NCI-H345 treated with DMSO at 0.1 percent for 48 hours (cell line): Measurements from ENCODE around the gene ATP6V0B.

Experiments
- DNase-seq: peaks from one replicate; lab custom pipeline; 2025; ENCODE audit not compliant: unreplicated experiment; lab: John Stamatoyannopoulos, UW

ATP6V0B gene

DNA sequence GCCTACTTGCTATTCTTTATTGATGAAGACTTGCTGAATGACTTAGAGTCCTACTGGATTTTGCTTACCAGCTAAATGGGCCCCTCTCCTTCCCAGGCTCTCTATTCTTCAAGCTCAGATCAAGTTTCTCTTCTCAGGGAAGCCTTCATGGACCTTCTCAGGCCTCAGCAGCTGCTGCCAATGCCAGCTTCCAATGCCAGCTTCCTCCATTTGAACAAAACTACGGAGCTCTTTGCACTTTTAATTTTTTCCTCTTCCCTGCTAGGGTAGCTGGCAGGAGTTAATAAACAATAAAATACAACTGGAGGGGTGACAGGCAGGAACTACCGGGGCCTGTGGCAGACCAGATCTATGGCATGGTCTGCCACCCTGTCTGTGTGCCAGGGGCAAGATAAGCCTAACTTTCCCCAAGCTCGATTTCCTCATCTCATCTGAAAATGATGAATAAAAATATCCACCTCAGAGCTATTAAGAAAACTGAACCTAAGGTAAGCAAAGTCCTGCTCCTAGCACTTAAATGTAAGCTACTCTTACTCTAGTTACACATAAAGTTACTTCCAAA lies 29.0 kb upstream of the ATP6V0B start:
- DNase-seq, result no peak

DNA sequence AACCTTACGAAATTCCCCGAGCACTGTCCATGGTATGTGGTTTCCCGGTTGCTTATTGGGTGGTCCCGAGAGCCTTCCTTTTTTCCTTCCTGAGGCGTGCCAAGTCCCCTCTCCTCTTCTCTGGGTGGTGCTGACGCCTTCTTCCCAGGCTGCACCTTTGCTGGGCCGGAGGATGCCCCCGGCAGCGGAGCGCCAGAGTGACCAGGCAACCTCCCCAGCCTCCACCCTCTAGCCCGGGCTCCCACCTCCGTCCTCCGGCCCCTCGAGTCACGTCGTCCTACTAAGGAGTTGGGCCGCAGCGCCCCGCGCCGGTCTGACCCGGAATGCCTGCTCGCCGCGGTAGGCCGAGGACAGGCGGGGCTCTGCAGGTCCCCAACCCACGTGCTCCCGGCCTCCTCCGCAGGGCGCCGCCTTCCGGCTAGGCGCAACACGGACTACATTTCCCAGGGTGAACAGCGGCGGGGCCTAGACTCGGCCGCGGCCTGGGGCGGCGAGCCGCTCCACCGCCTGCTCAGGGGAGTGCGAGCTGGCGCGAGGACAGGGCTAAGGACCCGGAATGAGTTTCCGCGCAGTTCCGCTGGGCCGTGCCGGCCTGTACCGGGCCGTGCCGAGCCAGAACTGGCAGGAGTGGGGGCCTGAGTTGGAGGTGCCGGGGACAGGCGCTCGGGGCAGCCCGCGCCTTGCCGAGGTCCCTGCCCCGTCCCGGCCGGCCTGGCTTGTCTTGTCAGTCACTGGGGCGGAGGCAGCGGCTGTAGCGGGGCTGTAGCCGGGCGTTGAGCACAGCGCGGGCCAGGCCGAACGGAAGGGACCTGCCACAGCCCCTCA lies 28.3 kb upstream of the ATP6V0B start, which contains the start of gene IPO13:
Gene IPO13 (plus strand): TSS at position 715 of the 825 bp plus-strand sequence. CDS start 651 bp downstream, outside the sequence.
- DNase-seq, result peak; percentile 91

DNA sequence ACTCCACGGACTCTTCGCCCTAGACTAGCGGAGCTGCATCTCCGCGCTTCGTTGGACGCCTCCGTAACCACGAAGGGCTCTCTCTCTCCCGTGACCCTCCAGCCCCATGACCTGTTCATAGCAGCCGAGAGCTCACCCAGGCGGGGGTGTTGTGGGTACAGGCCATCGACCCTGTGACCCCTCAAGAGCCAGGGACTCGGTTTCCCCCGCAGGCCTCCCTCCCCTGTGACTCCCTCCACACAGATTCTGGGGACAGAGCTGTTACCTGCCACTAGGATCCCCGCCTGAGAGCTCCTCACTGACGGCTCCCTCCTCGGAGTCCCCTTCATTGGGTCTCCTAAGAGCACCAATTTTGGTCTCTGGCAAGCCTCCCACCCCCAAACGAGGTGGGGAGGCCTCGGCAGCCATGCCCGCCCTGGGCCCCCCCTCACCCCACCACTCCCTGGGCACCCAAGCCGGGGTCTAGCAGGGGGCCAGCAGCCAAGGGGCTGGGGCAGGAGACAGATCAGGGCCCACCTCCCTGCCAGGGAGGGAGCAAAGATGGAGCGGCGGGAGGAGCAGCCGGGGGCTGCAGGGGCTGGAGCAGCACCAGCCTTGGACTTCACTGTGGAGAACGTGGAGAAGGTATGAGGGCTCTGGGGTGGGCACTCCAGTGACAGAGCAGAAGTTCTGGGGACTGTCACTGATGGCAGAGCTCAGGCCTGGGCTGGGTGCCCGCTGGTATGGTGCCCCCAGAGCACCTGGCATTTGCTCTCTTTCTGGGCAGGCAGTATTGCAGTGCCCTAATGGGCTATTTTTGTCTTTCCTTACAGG lies 27.5 kb upstream of the ATP6V0B start:
- no peak for DNase-seq

DNA sequence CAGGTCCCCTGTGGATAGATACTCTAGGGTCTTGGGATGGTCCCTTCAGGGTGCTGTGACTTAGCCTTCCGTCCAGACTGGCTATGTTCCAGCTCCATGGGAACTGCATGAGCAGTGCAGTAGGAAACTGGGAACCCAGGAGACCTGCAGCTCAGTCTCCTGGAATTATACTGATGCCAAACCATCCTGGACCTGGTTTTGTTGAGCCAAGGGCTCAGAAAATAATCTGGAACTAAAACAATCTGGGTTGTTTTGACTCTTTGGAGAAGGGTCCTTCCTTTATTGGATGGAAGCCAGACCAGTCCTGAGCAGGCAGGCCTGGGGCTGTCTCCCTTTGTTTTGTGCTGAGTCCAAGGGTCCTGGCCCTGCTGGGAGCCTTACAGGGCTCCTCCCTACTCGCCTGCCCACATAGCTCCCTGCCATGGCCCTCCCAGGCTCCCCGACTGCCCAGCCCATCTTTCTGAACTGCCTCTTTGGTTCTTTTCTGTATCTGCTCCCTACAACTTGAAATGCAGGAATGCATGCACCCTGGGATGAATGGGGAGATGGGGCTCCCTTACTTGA lies 26.8 kb upstream of the ATP6V0B start:
- no peak for DNase-seq

DNA sequence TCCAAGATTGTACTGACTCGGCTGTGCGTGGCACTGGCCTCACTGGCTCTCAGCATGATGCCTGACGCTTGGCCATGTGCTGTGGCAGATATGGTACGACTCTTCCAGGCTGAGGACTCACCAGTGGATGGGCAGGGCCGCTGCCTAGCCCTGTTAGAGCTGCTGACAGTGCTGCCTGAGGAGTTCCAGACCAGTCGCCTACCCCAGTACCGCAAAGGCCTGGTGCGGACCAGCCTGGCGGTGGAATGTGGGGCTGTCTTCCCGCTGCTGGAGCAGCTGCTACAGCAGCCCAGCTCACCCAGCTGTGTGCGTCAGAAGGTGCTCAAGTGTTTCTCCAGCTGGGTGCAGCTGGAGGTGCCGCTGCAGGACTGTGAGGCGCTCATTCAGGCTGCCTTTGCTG lies 25.1 kb upstream of the ATP6V0B start:
- no peak for DNase-seq

DNA sequence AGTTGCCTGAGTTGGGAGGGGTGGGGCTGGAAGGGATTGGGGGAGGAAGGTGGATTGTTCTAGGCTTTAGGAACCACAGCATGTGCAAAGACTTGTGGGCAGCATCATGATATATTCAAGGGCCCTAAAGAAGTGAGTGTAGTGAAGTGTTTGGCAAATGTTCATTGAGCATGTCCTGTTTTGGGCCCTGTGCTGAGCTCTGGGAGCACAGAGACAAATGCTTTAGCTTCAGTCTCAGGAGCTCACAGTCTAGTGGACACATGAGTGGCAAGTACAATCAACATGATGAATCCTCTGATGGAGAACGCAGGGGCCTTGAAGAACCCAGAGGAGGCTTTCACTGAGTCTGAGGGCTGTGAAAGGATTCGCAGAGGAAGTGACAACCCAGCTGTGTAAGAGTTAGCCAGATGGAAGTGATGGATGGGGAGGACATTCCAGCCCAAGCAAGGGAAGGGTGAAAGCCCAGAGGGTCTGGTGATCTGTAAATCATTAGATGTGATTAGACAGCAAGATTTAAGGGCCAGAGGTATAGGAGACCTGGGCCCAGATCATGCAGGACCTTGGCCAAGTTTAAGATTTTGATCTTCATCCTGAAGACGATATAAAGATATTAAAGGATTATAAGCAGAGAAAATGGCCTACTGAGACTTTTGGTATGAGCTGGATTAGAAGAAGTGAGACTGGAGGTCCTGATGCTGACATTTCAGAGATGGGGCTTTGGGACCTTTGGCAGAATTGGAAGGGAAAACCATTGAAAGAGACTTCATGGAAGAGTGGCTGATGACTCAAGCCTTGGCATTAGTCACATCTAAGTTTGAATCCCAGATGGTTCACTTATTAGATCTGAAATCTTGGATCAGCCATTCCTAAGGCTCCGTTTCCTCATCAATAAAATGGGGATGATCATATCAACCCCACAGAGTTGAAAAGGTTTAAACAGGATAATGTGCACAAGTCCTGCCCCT lies 23.5 kb upstream of the ATP6V0B start:
- no peak for DNase-seq

DNA sequence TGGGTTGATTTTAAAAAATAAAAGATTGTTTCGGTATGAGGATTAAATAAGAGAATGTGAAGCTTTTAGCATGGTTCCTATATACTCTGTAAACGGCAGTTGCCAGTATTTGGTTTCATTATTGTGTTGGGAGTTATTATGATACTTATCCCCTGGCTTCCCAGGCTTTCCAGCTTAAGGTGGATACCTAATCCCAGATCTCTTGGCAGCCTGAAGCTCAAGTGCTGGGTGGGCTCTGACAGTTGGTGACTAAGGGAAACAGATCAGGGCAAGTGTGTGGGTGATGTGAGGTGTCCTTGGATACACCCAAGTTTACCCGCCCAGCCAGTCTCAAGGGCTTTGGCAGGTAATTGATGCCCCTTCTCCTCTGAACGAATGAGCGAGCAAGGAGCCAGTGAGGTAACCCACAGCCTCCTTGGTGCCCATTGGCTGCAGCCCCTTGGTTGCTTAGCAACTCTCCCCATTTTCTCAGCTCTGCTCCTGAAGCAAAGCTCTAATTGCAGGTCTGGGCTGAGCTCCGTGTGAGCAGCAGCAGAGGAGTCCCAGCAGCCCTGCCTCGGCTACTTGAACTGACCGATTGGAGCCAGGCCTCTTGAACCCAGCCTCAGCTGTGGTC lies 21.9 kb upstream of the ATP6V0B start:
- no peak for DNase-seq

DNA sequence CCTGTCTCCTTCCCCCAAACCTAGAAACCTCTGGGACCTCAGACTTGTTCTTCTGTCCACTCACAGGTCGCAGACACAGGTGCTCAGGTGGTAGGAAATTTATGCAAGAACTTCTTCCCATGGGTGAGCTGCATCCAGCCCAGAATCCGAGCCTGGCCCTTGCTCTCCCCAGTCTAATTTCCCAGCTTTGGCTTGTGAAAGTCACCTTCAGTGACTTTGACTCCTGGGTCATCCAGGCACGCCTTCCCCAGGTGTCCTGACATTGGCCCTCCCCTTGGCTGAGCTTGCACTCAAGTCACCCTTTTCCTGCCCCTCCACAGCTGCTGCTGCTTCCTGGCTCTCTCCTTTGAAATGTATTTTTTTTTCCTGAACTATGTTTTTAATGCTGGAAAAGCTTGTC lies 21.4 kb upstream of the ATP6V0B start:
- no peak for DNase-seq

DNA sequence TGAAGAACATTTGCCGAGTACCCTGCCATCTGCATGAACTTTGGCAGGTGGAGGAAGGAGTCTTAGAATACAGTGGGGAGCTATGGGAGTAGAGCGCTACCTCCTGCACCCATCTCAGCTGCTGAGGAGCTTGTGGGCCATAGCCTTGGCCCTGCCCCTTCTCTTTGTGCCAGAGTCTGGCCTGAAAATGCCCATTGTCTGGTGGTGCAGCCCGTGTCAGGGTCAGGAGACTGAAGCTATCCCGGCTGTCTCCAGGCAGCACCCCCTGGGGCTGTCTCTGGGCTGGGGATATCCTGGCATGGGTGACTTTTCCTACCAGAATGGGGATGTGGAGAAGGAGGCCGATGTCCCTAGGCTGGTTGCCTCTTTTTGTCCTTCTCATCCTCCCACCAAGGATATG lies 20.7 kb upstream of the ATP6V0B start:
- no peak for DNase-seq

DNA sequence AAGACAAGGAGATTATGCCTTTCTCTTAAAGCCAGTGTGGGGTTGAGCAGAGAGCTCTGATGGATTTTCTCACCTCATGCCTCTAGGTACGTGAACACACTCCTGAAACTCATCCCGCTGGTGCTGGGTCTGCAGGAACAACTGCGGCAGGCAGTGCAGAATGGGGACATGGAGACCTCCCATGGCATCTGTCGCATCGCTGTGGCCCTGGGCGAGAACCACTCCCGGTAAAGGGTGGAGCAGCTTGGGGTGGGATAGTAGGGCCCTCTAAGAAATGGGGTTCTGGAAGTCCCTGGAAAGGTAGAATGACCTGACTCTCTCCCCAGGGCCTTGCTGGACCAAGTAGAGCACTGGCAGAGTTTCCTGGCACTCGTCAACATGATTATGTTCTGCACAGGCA lies 18.5 kb upstream of the ATP6V0B start:
- DNase-seq, result no peak

DNA sequence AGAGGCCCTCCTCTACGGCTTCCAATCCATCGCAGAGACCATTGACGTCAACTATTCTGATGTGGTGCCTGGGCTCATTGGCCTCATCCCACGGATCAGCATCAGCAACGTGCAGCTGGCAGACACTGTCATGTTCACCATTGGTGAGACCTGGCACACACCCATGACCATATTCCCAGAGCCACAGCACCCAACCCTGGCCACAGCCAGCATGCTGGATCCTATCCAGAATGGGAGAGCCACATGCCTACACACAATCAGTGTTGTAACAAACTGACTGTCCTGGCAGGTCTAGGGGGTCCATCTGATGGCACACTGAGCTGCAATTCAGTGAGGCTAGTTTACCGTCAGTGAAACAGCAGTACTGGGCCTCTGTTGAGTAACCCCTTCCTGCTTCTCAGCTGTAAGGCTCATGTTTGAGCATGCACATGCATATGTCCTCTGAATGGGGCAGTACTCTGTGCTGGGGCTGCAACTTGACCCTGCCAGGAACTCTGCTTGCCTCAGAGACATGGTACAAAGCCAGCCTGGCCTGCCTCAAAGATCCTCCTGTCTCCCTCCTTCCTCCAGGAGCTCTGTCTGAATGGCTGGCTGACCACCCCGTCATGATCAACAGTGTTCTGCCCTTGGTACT lies 17.2 kb upstream of the ATP6V0B start:
- DNase-seq, result no peak

DNA sequence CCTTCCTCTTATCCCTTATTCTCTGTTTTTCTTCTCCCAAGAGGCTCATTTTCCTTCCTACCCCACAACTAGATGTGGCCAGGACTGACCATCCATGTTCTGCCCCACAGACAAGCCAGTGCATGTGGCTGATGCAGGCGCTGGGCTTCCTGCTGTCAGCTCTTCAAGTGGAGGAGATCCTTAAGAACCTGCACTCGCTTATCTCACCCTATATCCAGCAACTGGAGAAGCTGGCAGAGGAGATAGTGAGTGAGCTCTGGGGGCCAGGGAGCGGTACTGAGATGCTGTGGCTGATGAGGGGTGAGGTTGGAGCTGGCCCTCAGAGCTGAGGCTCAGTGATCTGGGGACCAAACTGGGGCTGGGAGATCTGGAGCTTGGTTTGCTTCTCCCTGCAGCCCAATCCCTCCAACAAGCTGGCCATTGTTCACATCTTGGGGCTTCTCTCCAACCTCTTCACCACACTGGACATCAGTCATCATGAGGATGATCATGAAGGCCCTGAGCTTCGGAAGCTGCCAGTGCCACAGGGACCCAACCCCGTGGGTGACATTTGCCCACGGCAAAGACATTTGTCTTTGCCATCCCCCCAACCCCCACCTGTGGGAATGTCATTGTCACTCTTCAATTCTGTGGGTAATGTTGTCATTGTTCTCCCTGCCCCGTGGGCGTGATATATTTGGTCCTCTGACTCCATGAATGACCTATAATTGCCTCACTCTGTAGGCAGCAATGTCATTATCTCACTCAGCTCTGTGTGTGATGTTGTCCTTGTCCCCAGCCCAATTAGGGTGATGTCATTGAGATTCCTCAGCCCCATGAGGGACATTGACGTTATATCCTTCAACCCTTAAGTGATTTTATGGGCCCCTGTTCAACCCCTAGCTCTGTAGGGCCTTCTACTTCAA lies 16.2 kb upstream of the ATP6V0B start:
- no peak for DNase-seq

DNA sequence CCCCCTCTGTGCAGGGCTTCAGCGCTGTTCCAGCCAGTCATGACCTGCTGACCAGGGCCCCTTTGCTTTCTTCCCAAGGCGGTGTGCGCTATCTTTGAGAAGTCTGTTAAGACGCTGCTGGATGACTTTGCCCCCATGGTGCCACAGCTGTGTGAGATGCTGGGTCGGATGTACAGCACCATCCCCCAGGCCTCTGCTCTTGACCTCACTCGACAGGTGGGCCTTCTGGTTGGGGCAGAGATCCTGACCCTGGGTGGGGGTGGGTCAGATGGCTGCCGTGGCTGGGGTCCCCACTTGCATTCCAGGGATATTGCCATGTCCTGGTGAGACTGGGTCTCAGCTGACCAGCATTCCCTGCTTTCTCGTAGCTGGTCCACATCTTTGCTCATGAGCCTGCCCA lies 14.0 kb upstream of the ATP6V0B start:
- DNase-seq, result no peak

DNA sequence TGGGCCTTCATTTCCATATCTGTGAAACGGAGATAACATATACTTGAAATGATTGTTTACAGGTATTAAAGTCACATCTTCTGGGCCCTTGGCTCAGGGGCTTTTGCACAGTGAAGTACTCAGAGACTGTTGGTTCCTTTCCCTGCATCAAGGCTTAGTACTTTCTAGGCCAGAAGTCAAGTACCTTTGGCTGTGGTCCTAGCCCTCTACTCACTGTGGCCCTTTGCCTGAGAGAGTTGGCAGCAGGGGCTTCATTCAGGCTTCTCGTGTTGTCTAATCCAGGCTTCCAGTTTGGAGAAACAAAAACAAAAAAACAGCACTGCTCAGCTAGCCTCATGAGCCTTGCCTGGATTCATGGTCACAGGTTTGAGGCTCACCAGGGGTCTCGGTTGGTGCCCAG lies 13.1 kb upstream of the ATP6V0B start:
- no peak for DNase-seq

DNA sequence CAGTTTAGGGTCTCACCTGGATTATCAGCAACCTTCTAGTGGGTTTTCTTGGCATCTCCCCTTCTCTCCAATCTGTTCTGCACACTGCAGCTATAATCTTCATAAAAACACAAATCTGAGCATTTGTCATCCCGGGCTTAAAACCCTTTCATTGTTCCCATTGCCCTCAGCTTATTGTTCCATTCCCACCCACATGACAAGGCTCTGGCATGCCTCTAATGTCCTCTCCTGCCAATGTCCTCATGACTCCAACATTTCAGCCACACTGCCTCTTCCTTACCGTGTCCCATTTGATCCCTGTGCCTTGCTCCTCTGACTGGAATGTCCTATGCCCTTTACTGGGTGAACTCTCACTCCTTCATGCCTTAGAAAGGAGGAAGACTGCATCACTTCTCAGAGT lies 12.4 kb upstream of the ATP6V0B start:
- DNase-seq, result no peak

DNA sequence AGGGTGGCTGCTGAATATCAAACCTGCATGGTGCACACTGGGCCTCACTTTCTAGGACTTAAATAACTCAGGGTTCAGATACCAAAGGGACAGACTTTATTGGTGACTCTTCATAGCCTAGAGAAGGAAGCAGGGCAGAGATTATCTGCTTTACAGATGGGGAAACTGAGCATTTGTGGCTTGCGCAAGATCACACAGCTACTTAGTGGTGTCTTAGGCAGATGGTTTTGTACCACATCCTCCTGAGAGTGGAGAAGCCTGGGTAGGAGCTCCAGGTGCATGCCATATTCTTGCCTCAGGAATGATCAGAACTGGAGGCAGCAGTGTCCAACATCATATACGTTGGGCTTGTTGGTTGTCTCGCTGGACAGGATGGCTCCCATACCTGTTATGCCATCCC lies 11.8 kb upstream of the ATP6V0B start:
- DNase-seq, result no peak

DNA sequence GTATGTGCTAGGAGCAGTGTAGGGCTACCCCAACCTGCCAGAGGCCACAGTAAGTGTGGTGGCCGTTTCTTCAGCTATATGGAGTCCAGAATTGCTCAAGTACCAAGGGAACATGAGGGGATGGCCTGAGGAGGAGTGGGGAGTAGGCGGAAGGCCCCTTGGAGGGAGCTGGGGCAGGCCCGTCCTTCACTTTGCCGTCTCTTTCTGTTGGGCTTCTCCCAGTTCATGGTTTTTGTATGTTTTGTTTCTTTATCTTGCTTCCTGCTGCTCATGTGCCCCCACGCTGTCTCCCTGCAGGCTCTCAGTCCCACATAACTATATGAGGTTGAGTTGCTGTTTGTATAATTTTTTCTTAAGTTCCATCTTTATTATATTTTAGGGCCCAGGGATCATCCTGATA lies 10.9 kb upstream of the ATP6V0B start:
- DNase-seq, result no peak

DNA sequence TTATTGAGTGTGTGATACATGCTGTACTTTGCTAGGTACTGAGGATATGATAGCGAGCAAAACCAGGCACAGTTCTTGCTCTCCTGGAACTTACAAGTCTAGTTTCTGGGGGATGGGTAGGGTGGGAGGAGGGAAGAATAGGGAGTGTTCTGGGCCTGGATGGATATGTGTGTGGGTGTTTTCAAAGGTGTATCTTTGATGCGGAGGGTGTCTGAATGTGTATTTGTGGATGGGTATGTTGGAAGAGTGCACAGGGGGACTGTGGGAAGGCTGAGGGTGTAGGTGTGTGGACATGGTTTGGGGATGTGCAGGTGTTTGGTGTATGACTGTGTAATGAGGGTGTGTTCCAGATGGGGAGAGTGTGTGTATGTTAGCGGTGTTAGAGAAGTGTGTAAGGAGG lies 9.4 kb upstream of the ATP6V0B start:
- DNase-seq, result no peak
